IMR-90 (cell line): ENCODE measurements around the gene RNASE3. TPM values are rescaled to one million over a fixed set of nuclear protein-coding genes. Genes with fewer than 3 reads are reported as not detected.

ENCODE experiments used
- ATAC-seq: fragments of 200-7000 bp; cut with Tn5 transposase; 2 replicates; pipeline ENCODE4 v1.9.1; 2020; ENCODE audit warnings: low read depth, mild to moderate bottlenecking, moderate library complexity
- BruUV-seq: library from RNA; stranded (reverse); fragments of 400-500 nt; replicated peaks from 2 replicates; lab custom pipeline; 2021; lab: Mats Ljungman, UMichigan
- CTCF ChIA-PET: fragments of 300-600 bp; formaldehyde crosslinking; extraction: SDS; loops from one replicate; lab custom pipeline; 2021; ENCODE audit warnings: antibody characterized with exemption; lab: Yijun Ruan, JAX
- POLR2A ChIA-PET: fragments of 300-600 bp; sonication (Branson Sonifier 250); formaldehyde crosslinking; loops from one replicate; lab custom pipeline; 2022; ENCODE audit warnings: antibody characterized with exemption; ENCODE audit not compliant: unreplicated experiment; lab: Charles Lee
- DNase-seq: peaks from one replicate; pipeline ENCODE4 v3.0.0; 2013
- H2AFZ ChIP-seq: replicated peaks from 2 replicates; pipeline ENCODE3; 2013; ENCODE audit warnings: low read length, mild to moderate bottlenecking; ENCODE audit not compliant: poor library complexity
- H2AK5ac ChIP-seq: 2 replicates; pipeline ENCODE4 v1.6.1; 2013; ENCODE audit warnings: low read depth, low read length, inconsistent platforms
- H2AK9ac ChIP-seq: replicated peaks from 2 replicates; pipeline ENCODE3; 2013; ENCODE audit warnings: mild to moderate bottlenecking, low read depth, low read length, moderate library complexity; ENCODE audit not compliant: poor library complexity
- H2BK120ac ChIP-seq: 2 replicates; pipeline ENCODE4 v1.6.1; 2013; ENCODE audit warnings: low read depth, low read length, inconsistent platforms
- H2BK15ac ChIP-seq: 3 replicates; pipeline ENCODE4 v1.6.1; 2013; ENCODE audit warnings: low read depth, low read length, inconsistent platforms
- H2BK20ac ChIP-seq: 2 replicates; pipeline ENCODE4 v1.6.1; 2013; ENCODE audit warnings: low read depth, mild to moderate bottlenecking, inconsistent platforms, low read length, moderate library complexity
- H2BK5ac ChIP-seq: 2 replicates; pipeline ENCODE4 v1.6.1; 2013; ENCODE audit warnings: mild to moderate bottlenecking, low read depth, low read length, inconsistent platforms; ENCODE audit not compliant: poor library complexity, severe bottlenecking
- H3K14ac ChIP-seq: replicated peaks from 2 replicates; pipeline ENCODE4 v1.6.1; 2013; ENCODE audit warnings: low read depth, low read length, inconsistent platforms
- H3K18ac ChIP-seq: 2 replicates; pipeline ENCODE4 v1.6.1; 2013; ENCODE audit warnings: low read depth, low read length, control low read depth
- H3K23ac ChIP-seq: 2 replicates; pipeline ENCODE4 v1.6.1; 2013; ENCODE audit warnings: low read depth, low read length, inconsistent platforms
- H3K27ac ChIP-seq: 2 replicates; pipeline ENCODE4 v1.5.1; 2013; ENCODE audit warnings: mild to moderate bottlenecking, control low read depth, low read length; ENCODE audit not compliant: insufficient read depth
- H3K27me3 ChIP-seq: 2 replicates; pipeline ENCODE4 v1.6.1; 2013; ENCODE audit warnings: low read length; ENCODE audit not compliant: control insufficient read depth, insufficient read depth
- H3K36me3 ChIP-seq: 2 replicates; pipeline ENCODE4 v1.6.1; 2013; ENCODE audit warnings: low read length, mixed read lengths; ENCODE audit not compliant: control insufficient read depth, insufficient read depth
- H3K4ac ChIP-seq: 2 replicates; pipeline ENCODE4 v1.6.1; 2013; ENCODE audit warnings: low read depth, low read length, inconsistent platforms
- H3K4me1 ChIP-seq: 2 replicates; pipeline ENCODE4 v1.6.1; 2013; ENCODE audit warnings: low read length, mixed read lengths; ENCODE audit not compliant: control insufficient read depth, insufficient read depth
- H3K4me2 ChIP-seq: 2 replicates; pipeline ENCODE4 v1.6.1; 2013; ENCODE audit warnings: low read depth, mild to moderate bottlenecking, control low read depth, low read length, moderate library complexity
- H3K4me3 ChIP-seq: 2 replicates; pipeline ENCODE4 v1.5.1; 2013; ENCODE audit warnings: low read depth, mild to moderate bottlenecking, control low read depth, low read length, moderate library complexity; ENCODE audit not compliant: insufficient read depth
- H3K56ac ChIP-seq: 2 replicates; pipeline ENCODE4 v1.6.1; 2013; ENCODE audit warnings: low read length, inconsistent platforms; ENCODE audit not compliant: insufficient read depth; ENCODE audit errors: extremely low read depth
- H3K79me1 ChIP-seq, 2 experiments: 2 replicates each; pipeline ENCODE4 v1.6.1; 2013; ENCODE audit warnings: low read length in 2 of 2, inconsistent platforms in 1 of 2, low read depth in 1 of 2
- H3K9ac ChIP-seq: 2 replicates; pipeline ENCODE4 v1.6.1; 2013; ENCODE audit warnings: low read depth, low read length, control low read depth
- H3K9me1 ChIP-seq: 2 replicates; pipeline ENCODE4 v1.6.1; 2013; ENCODE audit warnings: low read length, inconsistent platforms; ENCODE audit not compliant: insufficient read depth
- H3K9me3 ChIP-seq: 2 replicates; pipeline ENCODE4 v1.6.1; 2013; ENCODE audit warnings: low read length; ENCODE audit not compliant: control insufficient read depth, insufficient read depth
- H4K20me1 ChIP-seq: 2 replicates; pipeline ENCODE4 v1.6.1; 2013; ENCODE audit warnings: low read length, inconsistent platforms; ENCODE audit not compliant: insufficient read depth
- H4K5ac ChIP-seq: 2 replicates; pipeline ENCODE4 v1.6.1; 2013; ENCODE audit warnings: mild to moderate bottlenecking, low read depth, low read length, control low read depth
- H4K8ac ChIP-seq, 2 experiments: 2 replicates each; pipeline ENCODE4 v1.6.1; 2013; ENCODE audit warnings: low read depth in 2 of 2, low read length in 2 of 2, control low read depth in 1 of 2, inconsistent platforms in 1 of 2
- H4K91ac ChIP-seq: 2 replicates; pipeline ENCODE4 v1.6.1; 2013; ENCODE audit warnings: low read depth, low read length, inconsistent platforms; ENCODE audit not compliant: insufficient read depth
- CEBPB ChIP-seq: IDR thresholded peaks from 2 replicates; pipeline ENCODE4 v1.6.1; 2012; ENCODE audit warnings: low read depth, low read length, improper control_type of control experiment
- CHD1 ChIP-seq: IDR thresholded peaks from 2 replicates; pipeline ENCODE4 v1.6.1; 2012; ENCODE audit warnings: low read depth, low read length, improper control_type of control experiment
- FOS ChIP-seq: fragments of 150-350 bp; IDR thresholded peaks from 2 replicates; pipeline ENCODE4 v1.6.1; 2016; ENCODE audit warnings: low read depth, low read length
- MXI1 ChIP-seq: IDR thresholded peaks from 2 replicates; pipeline ENCODE4 v1.6.1; 2012; ENCODE audit warnings: low read depth, mild to moderate bottlenecking, low read length, moderate library complexity, borderline replicate concordance
- NFE2L2 ChIP-seq: fragments of 150-350 bp; IDR thresholded peaks from 2 replicates; pipeline ENCODE4 v1.6.1; 2016; ENCODE audit warnings: low read depth, mild to moderate bottlenecking, low read length
- WGBS, 2 experiments: methylation state at CpG; one replicate each; pipeline versions ENCODE4 v1.1.5 to v1.1.7; 2013; ENCODE audit warnings: missing lambda C conversion rate in 2 of 2; ENCODE audit not compliant: insufficient read length in 1 of 2; ENCODE audit errors: extremely low coverage in 2 of 2; 5-methylcytosine and 5-hydroxymethylcytosine counted together
- dilution Hi-C: fragments of 300-500 bp; cut with HindIII; formaldehyde crosslinking; loops from one replicate; pipeline ENCODE4 v1.14.3; 2018; ENCODE audit warnings: low sequenced_read_pairs; ENCODE audit not compliant: unreplicated experiment
- in situ Hi-C: fragments of 300-500 bp; cut with MboI; formaldehyde crosslinking; loops from 3 replicates; pipeline ENCODE4 v1.14.3; 2019; ENCODE audit warnings: low sequenced_read_pairs, inconsistent platforms, mixed read lengths
- intact Hi-C: fragments of 100-400 bp; cut with micrococcal nuclease; formaldehyde crosslinking; loops from 2 replicates; pipeline ENCODE4 v1.10.0; 2022
- polyA plus RNA-seq, 3 experiments: library from polyadenylated mRNA; depleted of rRNA; stranded (reverse); fragments of >200 nt; gene quantifications; 2 replicates each; pipeline ENCODE4 v1.2.3, GENCODE V29; 2012; ENCODE audit warnings: low replicate concordance in 1 of 3
- total RNA-seq: library from RNA; depleted of rRNA; stranded (reverse); fragments of >200 nt; gene quantifications from 2 replicates; pipeline ENCODE4 v1.2.3, GENCODE V29; 2012
- TF ChIP-seq, protein P1 (sequence below): conservative IDR thresholded peaks from 2 replicates; pipeline ENCODE4 v1.5.1; 2012; ENCODE audit warnings: mild to moderate bottlenecking, low read depth, low read length, improper control_type of control experiment
- TF ChIP-seq, protein P2 (sequence below): fragments of 150-350 bp; IDR thresholded peaks from 2 replicates; pipeline ENCODE4 v1.6.1; 2017; ENCODE audit warnings: mild to moderate bottlenecking, antibody characterized with exemption, low read length, low read depth

Gene RNASE3
- total and polyA plus RNA-seq, 2 of the 4 experiments (the other 2 are of a cell fraction): not detected

DNA sequence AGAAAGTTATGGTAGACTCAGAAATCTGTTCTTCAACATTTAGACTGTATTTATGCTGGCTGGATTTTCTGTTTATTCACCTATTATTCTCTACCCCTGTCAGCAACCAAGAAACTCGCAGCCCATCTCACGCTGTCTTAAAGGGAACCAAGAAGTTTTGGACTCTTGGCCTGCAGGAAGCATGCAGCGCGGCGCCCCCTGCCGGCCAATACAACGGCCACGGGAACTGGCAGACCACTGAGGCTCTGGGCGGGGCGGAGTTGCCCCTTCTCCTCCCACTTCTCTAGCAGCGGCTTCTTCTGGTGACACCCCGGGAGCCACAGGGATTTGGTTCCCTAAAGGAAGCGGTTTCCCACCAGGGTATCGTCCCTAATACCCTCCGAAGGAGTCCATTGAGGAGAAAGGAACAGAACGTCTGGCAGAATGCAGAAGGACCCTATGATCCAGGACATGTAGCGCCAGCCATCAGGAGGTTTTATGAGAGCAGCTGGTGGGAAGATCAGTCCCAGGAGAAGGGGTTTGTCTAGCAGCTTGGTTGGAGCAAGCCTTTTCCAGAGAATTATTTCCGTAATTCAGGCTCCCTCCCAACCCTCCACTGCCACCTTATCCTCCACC lies 43.1 kb downstream of the RNASE3 start:
- TF ChIP-seq NFE2L2 (no peak), CHD1 (no peak), MXI1 (no peak), FOS (no peak), CEBPB (no peak)
- TF ChIP-seq, protein P1, sequence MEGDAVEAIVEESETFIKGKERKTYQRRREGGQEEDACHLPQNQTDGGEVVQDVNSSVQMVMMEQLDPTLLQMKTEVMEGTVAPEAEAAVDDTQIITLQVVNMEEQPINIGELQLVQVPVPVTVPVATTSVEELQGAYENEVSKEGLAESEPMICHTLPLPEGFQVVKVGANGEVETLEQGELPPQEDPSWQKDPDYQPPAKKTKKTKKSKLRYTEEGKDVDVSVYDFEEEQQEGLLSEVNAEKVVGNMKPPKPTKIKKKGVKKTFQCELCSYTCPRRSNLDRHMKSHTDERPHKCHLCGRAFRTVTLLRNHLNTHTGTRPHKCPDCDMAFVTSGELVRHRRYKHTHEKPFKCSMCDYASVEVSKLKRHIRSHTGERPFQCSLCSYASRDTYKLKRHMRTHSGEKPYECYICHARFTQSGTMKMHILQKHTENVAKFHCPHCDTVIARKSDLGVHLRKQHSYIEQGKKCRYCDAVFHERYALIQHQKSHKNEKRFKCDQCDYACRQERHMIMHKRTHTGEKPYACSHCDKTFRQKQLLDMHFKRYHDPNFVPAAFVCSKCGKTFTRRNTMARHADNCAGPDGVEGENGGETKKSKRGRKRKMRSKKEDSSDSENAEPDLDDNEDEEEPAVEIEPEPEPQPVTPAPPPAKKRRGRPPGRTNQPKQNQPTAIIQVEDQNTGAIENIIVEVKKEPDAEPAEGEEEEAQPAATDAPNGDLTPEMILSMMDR: peak; percentile 37
- TF ChIP-seq, protein P2, sequence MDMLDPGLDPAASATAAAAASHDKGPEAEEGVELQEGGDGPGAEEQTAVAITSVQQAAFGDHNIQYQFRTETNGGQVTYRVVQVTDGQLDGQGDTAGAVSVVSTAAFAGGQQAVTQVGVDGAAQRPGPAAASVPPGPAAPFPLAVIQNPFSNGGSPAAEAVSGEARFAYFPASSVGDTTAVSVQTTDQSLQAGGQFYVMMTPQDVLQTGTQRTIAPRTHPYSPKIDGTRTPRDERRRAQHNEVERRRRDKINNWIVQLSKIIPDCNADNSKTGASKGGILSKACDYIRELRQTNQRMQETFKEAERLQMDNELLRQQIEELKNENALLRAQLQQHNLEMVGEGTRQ: no peak
- Histone ChIP-seq H4K91ac (no peak overlapping the region), H2BK5ac (no peak overlapping the region), H3K27ac (no peak overlapping the region), H3K4ac (no peak overlapping the region), H2AK5ac (no peak overlapping the region), H2AK9ac (no peak overlapping the region), H3K23ac (no peak overlapping the region), H3K14ac (no peak overlapping the region), H3K9ac (no peak overlapping the region), H3K56ac (no peak overlapping the region), H3K9me1 (no peaks in the 10 kb centered on the region), H4K20me1 (no peaks in the 10 kb centered on the region), H3K79me1 (no peaks in the 10 kb centered on the region), H3K18ac (no peak overlapping the region), H3K4me3 (no peak overlapping the region), H3K27me3 (peaks cover 2% of the 10 kb centered on the region), H4K5ac (no peak overlapping the region), H4K8ac (no peak overlapping the region), H2BK20ac (no peak overlapping the region), H2BK120ac (no peak overlapping the region), H3K36me3 (no peaks in the 10 kb centered on the region), H2AFZ (peak overlapping the region; percentile 11), H2BK15ac (no peak overlapping the region), H3K9me3 (no peaks in the 10 kb centered on the region), H3K4me1 (no peaks in the 10 kb centered on the region), H3K4me2 (no peak overlapping the region)
- dilution Hi-C loops: no loop called here
- no TSS peak for BruUV-seq
- POLR2A ChIA-PET: no interaction called here
- ATAC-seq (no peak), DNase-seq (no peak)
- CTCF ChIA-PET: no interaction called here
- in situ Hi-C loops: no loop called here
- 11% methylated on average over 7 of the region's 18 CpGs; no CpG with 5 or more reads in 1 of the 2 experiments for WGBS, 2 experiments
- intact Hi-C loops: no loop called here
